LNCaP clone FGC (cell line): Measurements from ENCODE around the gene UBAC2.

Experiments
- DNase-seq: peaks from one replicate; pipeline ENCODE4 v3.0.0-alpha.2; 2011; ENCODE audit warnings: low read depth
- H3K4me3 ChIP-seq: 2 replicates; pipeline ENCODE4 v1.5.1; 2011; ENCODE audit warnings: mild to moderate bottlenecking, low read depth, low read length, control low read depth
- CTCF ChIP-seq: IDR thresholded peaks from 2 replicates; pipeline ENCODE4 v1.5.1; 2012; ENCODE audit warnings: mild to moderate bottlenecking; ENCODE audit not compliant: control insufficient read depth, insufficient read depth; ENCODE audit errors: extremely low read depth

Gene UBAC2

DNA sequence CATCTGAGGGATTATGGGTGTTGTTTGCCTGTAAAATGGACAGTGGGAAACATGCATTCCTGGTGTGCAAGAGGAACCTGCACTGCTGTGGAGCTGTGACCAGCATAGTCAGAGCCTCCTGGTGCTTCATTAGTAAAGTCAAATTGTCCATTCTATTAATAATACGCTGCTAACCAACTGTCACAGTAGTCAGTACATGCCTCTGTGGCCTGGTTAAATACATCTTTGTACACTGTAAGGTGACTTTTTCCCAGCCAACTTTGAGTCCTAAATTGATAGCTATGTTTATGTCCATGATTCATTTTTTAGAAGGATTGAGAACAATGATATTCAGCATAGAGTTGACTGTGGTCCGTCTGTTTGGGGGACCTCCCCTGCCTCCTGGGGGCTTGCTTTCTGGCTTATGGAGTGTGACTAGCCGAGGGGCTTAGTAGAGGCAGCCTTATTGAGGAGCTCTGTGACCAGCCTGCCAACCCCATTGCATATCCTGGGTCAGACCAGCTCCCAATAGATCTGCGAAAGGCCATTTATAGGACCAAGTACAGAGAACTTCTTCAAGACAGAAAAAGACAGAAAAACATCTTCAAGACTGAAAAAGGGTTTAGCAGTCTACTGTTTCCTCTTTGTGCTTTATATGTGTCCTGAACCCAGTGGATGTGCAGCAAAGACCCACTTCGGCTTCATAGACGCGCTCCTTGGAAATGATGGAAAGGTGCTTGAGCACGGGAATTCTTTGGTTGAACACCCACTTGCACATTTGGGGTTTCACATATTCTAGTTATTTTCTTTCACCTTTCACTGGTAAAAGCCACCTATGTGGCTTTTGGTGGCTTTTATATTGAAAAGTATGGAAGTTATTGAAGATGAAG, 102.2 kb downstream of the UBAC2 start:
- no peak for DNase-seq

GRCh38 chr13:99303863-99304521, 103.3 kb downstream of the UBAC2 start:
- DNase-seq = no peak
- no peak for TF ChIP-seq CTCF
- no peak overlapping the region for H3K4me3 ChIP-seq

More for the DNA sequence above, 102.2 kb downstream of the UBAC2 start:
- H3K4me3 ChIP-seq = no peak overlapping the region
- TF ChIP-seq CTCF = no peak

DNA sequence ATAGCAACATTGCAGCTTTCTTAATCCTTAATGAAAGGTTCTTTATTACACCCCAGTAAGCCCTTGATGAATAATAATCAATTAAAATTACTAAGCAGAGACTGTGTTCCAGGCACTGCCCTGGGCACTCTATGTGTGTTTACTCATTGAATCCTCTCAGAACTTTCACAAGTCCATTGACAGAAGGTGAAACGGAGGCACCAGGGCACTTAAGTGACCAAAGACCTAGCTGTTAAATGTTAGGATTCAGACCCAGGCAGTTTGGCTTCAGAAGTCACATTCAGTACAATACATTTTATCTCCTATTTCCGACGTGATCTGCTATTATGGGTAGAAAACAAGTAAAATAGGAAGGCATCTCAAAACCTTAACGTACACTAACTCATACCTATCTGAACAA, 103.9 kb downstream of the UBAC2 start:
- no peak for DNase-seq
- TF ChIP-seq CTCF = no peak
- H3K4me3 ChIP-seq = no peak overlapping the region

DNA sequence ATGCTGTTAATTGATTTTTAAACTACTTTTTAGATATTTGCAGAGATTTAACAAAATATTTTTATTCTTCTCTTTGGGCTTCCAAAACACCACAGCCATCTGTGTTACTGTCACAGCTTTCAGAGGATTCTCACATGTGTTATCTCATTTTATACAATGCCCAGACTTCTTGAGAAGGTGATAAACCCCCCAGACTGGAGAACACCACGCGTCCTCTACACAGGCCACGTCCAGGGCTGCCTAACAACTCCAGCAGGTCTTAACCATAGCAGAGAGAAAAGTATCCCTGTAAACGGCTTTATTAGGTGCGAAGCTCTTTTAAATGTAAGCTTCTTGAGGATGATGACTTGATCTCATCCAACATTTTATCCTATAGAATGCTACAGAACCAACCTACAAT, 104.5 kb downstream of the UBAC2 start:
- no peak overlapping the region for H3K4me3 ChIP-seq
- DNase-seq = no peak
- TF ChIP-seq CTCF = no peak

DNA sequence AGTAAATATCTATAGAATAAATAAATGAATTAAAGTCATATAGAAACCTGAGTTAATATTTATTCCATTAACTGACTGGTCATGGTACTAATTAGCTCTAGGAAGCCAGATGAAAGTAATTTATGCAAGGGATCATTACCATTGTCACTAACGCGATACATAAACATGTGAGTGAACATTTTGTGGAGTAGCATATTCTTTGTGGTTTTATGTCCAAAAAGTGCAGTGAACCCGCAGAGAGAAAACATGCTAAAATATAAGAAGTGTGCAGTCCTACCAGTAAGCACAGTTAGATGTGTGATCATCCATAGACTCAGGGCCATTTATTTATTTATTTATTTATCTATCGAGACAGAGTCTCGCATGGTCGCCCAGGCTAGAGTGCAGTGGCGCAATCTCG, 104.9 kb downstream of the UBAC2 start:
- no peak for TF ChIP-seq CTCF

DNA sequence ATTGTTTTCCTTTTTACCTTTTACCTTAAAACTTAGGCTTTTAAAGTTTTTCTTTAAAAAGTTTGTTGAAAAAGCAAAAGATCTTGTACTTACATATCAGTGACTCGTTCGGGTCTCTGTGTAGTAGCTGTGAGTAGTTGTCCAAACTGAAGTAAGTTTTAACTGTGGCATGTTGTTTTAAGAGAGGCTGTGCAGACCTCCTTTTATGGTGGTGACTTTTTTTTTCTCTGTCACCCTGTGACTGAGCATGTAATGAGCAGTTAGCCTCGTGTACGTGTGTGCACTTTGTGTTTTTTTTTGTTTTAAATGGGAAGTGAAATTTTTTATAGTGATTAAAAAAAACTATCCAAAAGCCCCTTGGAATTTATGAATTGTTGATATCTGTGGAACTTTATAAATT, 106.6 kb downstream of the UBAC2 start, which contains the start of gene GPR183:
Gene GPR183, minus strand, starts transcription at position 153 of the 400 bp plus-strand sequence. CDS start 11,254 bp downstream, outside the sequence.
- no peak within 1 kb of the TSS for H3K4me3 ChIP-seq
- no peak for TF ChIP-seq CTCF
- no peak for DNase-seq

More for the DNA sequence above, 104.9 kb downstream of the UBAC2 start:
- DNase-seq = no peak
- H3K4me3 ChIP-seq = no peak overlapping the region
